Tibial nerve (tissue), 4 donors: Measurements from ENCODE around the gene KLF13. TPM values are rescaled to one million over a fixed set of nuclear protein-coding genes. Genes with fewer than 3 reads are reported as not detected.

ENCODE experiments used
- DNase-seq, 2 donors: peaks; one replicate each; pipeline ENCODE4 v3.0.0-alpha.2; 2019; ENCODE audit warnings: low spot score in 2 of 2
- H3K27ac ChIP-seq, 4 donors: fragments of 200-600 bp; sonication (generic) in 3 of 4; one replicate each; pipeline ENCODE4 v1.5.1; 2017 to 2019; ENCODE audit warnings: mild to moderate bottlenecking in 1 of 4
- H3K27me3 ChIP-seq, 2 donors: fragments of 200-600 bp; sonication (generic) in 1 of 2; one replicate each; pipeline versions ENCODE4 v1.5.1 to v1.6.0; 2017 to 2019
- H3K36me3 ChIP-seq, 3 donors: fragments of 200-600 bp; sonication (generic); one replicate each; pipeline ENCODE4 v1.5.1; 2018 to 2019
- H3K4me1 ChIP-seq, 4 donors: fragments of 200-600 bp; sonication (generic) in 3 of 4; one replicate each; pipeline ENCODE4 v1.5.1; 2017 to 2019
- H3K4me3 ChIP-seq, 4 donors: fragments of 200-600 bp; sonication (generic) in 3 of 4; one replicate each; pipeline ENCODE4 v1.5.1; 2017 to 2019; ENCODE audit warnings: mild to moderate bottlenecking in 1 of 4, moderate library complexity in 1 of 4
- H3K9me3 ChIP-seq, 4 donors: fragments of 200-600 bp; sonication (generic) in 3 of 4; one replicate each; pipeline ENCODE4 v1.5.1; 2017 to 2019
- CTCF ChIP-seq, 5 experiments: fragments of 200-600 bp in 3 of 5; fragments of 450-650 bp in 2 of 5; sonication (generic) in 3 of 5; IDR thresholded peaks; one replicate each; pipeline ENCODE4 v1.5.1; 2016 to 2019; ENCODE audit warnings: antibody characterized with exemption in 5 of 5, mild to moderate bottlenecking in 3 of 5, moderate library complexity in 2 of 5
- EP300 ChIP-seq, 2 donors: sonication (generic); formaldehyde crosslinking; IDR thresholded peaks; one replicate each; pipeline ENCODE4 v1.6.1; 2017; ENCODE audit warnings: antibody characterized with exemption in 2 of 2, mild to moderate bottlenecking in 1 of 2
- POLR2A ChIP-seq, 2 donors: fragments of 450-650 bp; IDR thresholded peaks; one replicate each; pipeline ENCODE4 v1.6.1; 2017; ENCODE audit warnings: antibody characterized with exemption in 2 of 2, mild to moderate bottlenecking in 2 of 2, moderate library complexity in 2 of 2
- WGBS, 2 donors: methylation state at CpG; one replicate each; pipeline ENCODE4 v1.1.5; 2018; 5-methylcytosine and 5-hydroxymethylcytosine counted together
- total RNA-seq, 4 donors: library from RNA; depleted of rRNA; stranded (reverse); fragments of >200 nt; gene quantifications; one replicate each; pipeline ENCODE4 v1.1.0, GENCODE V29; 2016

KLF13 gene
- total RNA-seq, 4 donors from 2014 or later: 61.2 to 77.9 (median 75.1) TPM

- no peak for DNase-seq
- Histone ChIP-seq H3K4me3 (no peak overlapping the region), H3K4me1 (peaks cover 0 to 65% (median 22%) of the 10 kb centered on the region in 4 donors), H3K36me3 (no peaks in the 10 kb centered on the region), H3K27me3 (no peaks in the 10 kb centered on the region), H3K9me3 (no peaks in the 10 kb centered on the region), H3K27ac (no peak overlapping the region)
- WGBS, 2 donors: 70 to 72% methylated on average over 17 of the region's 17 CpGs
- TF ChIP-seq EP300 (IDR thresholded peaks at IDR 0.05) (no peak), CTCF (IDR thresholded peaks at IDR 0.05) (no peak), POLR2A (IDR thresholded peaks at IDR 0.05) (no peak)
Observed at GRCh38 chr15:31302778-31303725, 23.6 kb upstream of the KLF13 start.

- H3K4me1 ChIP-seq: peaks cover 0 to 65% (median 22%) of the 10 kb centered on the region in 4 donors
- no peak overlapping the region for H3K4me3 ChIP-seq
- H3K27me3 ChIP-seq: no peaks in the 10 kb centered on the region
- WGBS, 2 donors: 72 to 85% methylated on average over 11 to 13 of the region's 14 CpGs
- no peaks in the 10 kb centered on the region for H3K36me3 ChIP-seq
- H3K9me3 ChIP-seq: no peaks in the 10 kb centered on the region
- TF ChIP-seq POLR2A (IDR thresholded peaks at IDR 0.05): no peak
- no peak for TF ChIP-seq CTCF (IDR thresholded peaks at IDR 0.05)
- TF ChIP-seq EP300 (IDR thresholded peaks at IDR 0.05): no peak
- no peak for DNase-seq
- no peak overlapping the region for H3K27ac ChIP-seq
Observed at GRCh38 chr15:31303726-31304648, 22.6 kb upstream of the KLF13 start.

GRCh38 chr15:31304751-31305365 lies 21.8 kb upstream of the KLF13 start:
- H3K4me3 ChIP-seq: no peak overlapping the region
- peaks cover 0 to 60% (median 21%) of the 10 kb centered on the region in 4 donors for H3K4me1 ChIP-seq
- H3K36me3 ChIP-seq: no peaks in the 10 kb centered on the region
- H3K9me3 ChIP-seq: no peaks in the 10 kb centered on the region
- DNase-seq: no peak
- WGBS, 2 donors: 93 to 97% methylated on average over 12 of the region's 12 CpGs
- no peak overlapping the region for H3K27ac ChIP-seq
- no peak for TF ChIP-seq POLR2A (IDR thresholded peaks at IDR 0.05)
- TF ChIP-seq CTCF (IDR thresholded peaks at IDR 0.05): no peak
- no peak for TF ChIP-seq EP300 (IDR thresholded peaks at IDR 0.05)
- H3K27me3 ChIP-seq: no peaks in the 10 kb centered on the region

GRCh38 chr15:31305375-31305774 lies 21.3 kb upstream of the KLF13 start:
- Histone ChIP-seq H3K4me1 (peaks cover 0 to 55% (median 17%) of the 10 kb centered on the region in 4 donors), H3K9me3 (no peaks in the 10 kb centered on the region), H3K27me3 (no peaks in the 10 kb centered on the region), H3K4me3 (no peak overlapping the region), H3K27ac (no peak overlapping the region), H3K36me3 (no peaks in the 10 kb centered on the region)
- DNase-seq: no peak
- TF ChIP-seq POLR2A (IDR thresholded peaks at IDR 0.05) (no peak), CTCF (IDR thresholded peaks at IDR 0.05) (no peak), EP300 (IDR thresholded peaks at IDR 0.05) (no peak)
- 71 to 82% methylated on average over 2 of the region's 2 CpGs for WGBS, 2 donors
